ENCODE results near the gene RBM43. TPM values are rescaled to one million over a fixed set of nuclear protein-coding genes. Genes with fewer than 3 reads are reported as not detected.

Gene RBM43
- total RNA-seq, 1 donor from 2014 or later = 7.2 TPM

DNA sequence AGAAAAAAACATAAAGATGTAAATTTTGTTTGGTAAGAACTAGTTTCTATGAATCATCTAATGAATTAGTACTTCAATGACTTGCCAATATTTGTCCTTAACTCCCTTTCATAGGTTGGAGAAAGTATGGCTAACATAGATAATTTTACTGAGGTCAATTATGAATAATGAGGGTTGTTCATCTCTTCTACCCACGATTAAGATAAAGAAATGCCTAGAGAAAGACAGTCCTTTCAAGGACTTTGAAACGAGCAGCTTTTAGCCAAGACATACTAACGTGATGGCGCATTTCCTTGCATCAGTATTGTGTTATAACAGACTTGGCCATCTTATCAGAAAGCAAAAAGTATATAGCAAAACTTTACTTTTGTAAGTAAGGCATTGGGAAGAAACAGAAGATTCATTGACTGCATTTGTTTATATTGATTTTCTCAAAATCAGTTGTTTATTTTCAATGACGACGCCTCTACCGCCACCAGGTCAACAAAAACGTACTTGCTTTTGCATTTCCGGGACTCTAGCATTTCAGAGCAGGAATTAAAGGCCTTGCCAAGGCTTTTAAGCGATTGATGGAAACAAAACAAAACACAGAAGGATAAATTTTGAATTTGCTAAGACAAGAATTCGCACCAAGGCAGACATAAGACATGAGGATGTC, 961 bp downstream of the RBM43 start:
- Mint-ChIP-seq H3K9me3 (no peaks in the 10 kb centered on the region), H3K27ac (peak overlapping the region; percentile 97), H3K27me3 (ENCODE audit: low read depth) (no peaks in the 10 kb centered on the region), H3K4me1 (peaks cover 20% of the 10 kb centered on the region), H3K4me3 (peak overlapping the region; percentile 87), H3K36me3 (peaks cover 5% of the 10 kb centered on the region)
- TF ChIP-seq, protein P1, sequence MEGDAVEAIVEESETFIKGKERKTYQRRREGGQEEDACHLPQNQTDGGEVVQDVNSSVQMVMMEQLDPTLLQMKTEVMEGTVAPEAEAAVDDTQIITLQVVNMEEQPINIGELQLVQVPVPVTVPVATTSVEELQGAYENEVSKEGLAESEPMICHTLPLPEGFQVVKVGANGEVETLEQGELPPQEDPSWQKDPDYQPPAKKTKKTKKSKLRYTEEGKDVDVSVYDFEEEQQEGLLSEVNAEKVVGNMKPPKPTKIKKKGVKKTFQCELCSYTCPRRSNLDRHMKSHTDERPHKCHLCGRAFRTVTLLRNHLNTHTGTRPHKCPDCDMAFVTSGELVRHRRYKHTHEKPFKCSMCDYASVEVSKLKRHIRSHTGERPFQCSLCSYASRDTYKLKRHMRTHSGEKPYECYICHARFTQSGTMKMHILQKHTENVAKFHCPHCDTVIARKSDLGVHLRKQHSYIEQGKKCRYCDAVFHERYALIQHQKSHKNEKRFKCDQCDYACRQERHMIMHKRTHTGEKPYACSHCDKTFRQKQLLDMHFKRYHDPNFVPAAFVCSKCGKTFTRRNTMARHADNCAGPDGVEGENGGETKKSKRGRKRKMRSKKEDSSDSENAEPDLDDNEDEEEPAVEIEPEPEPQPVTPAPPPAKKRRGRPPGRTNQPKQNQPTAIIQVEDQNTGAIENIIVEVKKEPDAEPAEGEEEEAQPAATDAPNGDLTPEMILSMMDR (IDR thresholded peaks at IDR 0.05; ENCODE audit: unreplicated experiment) = no peak
- no peak for DNase-seq (ENCODE audit: low spot score in 2 of 2, unreplicated experiment in 2 of 2)

- H3K9me3 Mint-ChIP-seq = peaks cover 3% of the 10 kb centered on the region
- TF ChIP-seq, protein P1 (IDR thresholded peaks at IDR 0.05; ENCODE audit: unreplicated experiment) = no peak
- peaks cover 16% of the 10 kb centered on the region for H3K36me3 Mint-ChIP-seq
- peaks cover 20% of the 10 kb centered on the region for H3K4me1 Mint-ChIP-seq
- no peak for DNase-seq (ENCODE audit: low spot score in 2 of 2, unreplicated experiment in 2 of 2)
- no peaks in the 10 kb centered on the region for H3K27me3 Mint-ChIP-seq (ENCODE audit: low read depth)
- H3K4me3 Mint-ChIP-seq = no peak overlapping the region
- no peak overlapping the region for H3K27ac Mint-ChIP-seq
Measured at GRCh38 chr2:151258121-151258520, 3.5 kb downstream of the RBM43 start.

- H3K4me3 Mint-ChIP-seq = no peak overlapping the region
- H3K27ac Mint-ChIP-seq = no peak overlapping the region
- H3K27me3 Mint-ChIP-seq (ENCODE audit: low read depth) = no peaks in the 10 kb centered on the region
- peaks cover 20% of the 10 kb centered on the region for H3K9me3 Mint-ChIP-seq
- no peak for DNase-seq (ENCODE audit: low spot score in 2 of 2, unreplicated experiment in 2 of 2)
- peaks cover 53% of the 10 kb centered on the region for H3K36me3 Mint-ChIP-seq
- H3K4me1 Mint-ChIP-seq = peaks cover 12% of the 10 kb centered on the region
- TF ChIP-seq, protein P1 (IDR thresholded peaks at IDR 0.05; ENCODE audit: unreplicated experiment) = no peak
Measured at GRCh38 chr2:151252646-151253045, 9.0 kb downstream of the RBM43 start.

DNA sequence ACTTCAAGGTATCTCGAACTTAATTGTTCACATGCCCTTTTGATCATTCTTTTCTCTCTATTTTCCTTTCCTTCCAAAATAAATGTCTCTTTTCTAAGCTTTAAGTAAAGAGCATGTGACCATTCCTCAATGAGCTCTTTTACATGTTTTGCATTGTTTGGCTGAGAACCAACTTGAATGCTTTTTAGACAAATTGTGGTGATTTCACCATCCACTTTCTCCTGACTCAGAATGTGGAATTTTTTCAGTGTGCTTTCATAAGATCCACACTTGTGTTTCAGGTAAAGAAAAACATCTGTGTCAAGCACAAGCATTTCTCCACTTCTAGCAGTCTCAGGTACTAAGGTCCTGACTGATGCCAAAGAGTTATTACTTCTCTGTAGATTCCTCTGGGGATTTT, 10.7 kb downstream of the RBM43 start:
- H3K9me3 Mint-ChIP-seq = peaks cover 20% of the 10 kb centered on the region
- H3K27me3 Mint-ChIP-seq (ENCODE audit: low read depth) = no peaks in the 10 kb centered on the region

DNA sequence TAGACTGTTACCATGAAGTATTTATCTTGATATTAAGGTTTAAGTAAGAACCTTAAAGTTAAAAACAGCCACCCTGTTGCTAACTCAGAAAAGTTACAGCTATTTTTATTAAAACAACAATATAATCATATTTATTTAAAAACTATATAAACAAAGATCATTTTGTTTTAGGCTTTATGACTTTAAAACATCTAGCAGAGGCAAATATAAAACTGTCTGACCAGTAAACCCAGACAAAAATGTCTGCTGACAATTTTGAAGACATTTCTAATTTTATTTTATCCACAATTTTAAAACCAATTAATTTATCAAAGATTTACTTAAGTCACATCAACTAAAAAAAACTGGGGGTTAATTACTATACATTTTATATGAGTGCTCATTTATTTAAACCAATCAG, 14.2 kb downstream of the RBM43 start:
- TF ChIP-seq, protein P1 (IDR thresholded peaks at IDR 0.05; ENCODE audit: unreplicated experiment) = no peak
- Mint-ChIP-seq H3K4me1 (peaks cover 12% of the 10 kb centered on the region), H3K4me3 (no peak overlapping the region), H3K27me3 (ENCODE audit: low read depth) (no peaks in the 10 kb centered on the region), H3K27ac (no peak overlapping the region), H3K36me3 (peaks cover 44% of the 10 kb centered on the region), H3K9me3 (peaks cover 28% of the 10 kb centered on the region)
- DNase-seq (ENCODE audit: low spot score in 2 of 2, unreplicated experiment in 2 of 2) = no peak

More for the DNA sequence above, 10.7 kb downstream of the RBM43 start:
- Mint-ChIP-seq H3K4me1 (peaks cover 12% of the 10 kb centered on the region), H3K27ac (no peak overlapping the region), H3K36me3 (peaks cover 49% of the 10 kb centered on the region), H3K4me3 (no peak overlapping the region)
- no peak for DNase-seq (ENCODE audit: low spot score in 2 of 2, unreplicated experiment in 2 of 2)
- TF ChIP-seq, protein P1 (IDR thresholded peaks at IDR 0.05; ENCODE audit: unreplicated experiment) = no peak

All from mesothelial cell of epicardium (in vitro differentiated cells).